ENCODE results near the gene UTP3.
"Not testable (repeated sequence)": the region's sequence is repeated elsewhere in the genome, so short reads cannot be mapped to it uniquely, and the experiment has no call there.

Gene UTP3

DNA sequence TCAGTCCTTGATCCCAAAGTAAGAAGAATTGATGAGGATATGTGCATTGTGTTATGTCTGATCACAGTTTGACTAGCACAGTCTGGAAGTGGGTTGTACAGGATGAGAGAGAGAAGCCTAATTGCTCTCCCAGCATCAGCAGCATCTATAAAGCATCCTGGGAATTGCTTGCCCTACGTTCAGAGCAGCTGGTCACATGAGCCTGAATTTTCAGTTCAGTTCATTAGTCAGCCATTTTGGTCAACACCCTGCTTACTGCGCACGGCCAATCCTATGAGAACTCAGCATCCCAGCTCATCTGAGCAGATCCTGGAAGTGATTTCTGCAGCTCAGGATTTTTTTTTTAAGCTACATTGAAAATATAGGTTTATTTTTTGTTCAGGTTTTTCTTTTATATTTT, 33.4 kb downstream of the UTP3 start, which contains the start of gene RUFY3:
Gene RUFY3, plus strand, starts transcription at position 218 of the 400 bp plus-strand sequence. CDS start 610 bp downstream, outside the sequence.
- DNase-seq, result no peak

DNA sequence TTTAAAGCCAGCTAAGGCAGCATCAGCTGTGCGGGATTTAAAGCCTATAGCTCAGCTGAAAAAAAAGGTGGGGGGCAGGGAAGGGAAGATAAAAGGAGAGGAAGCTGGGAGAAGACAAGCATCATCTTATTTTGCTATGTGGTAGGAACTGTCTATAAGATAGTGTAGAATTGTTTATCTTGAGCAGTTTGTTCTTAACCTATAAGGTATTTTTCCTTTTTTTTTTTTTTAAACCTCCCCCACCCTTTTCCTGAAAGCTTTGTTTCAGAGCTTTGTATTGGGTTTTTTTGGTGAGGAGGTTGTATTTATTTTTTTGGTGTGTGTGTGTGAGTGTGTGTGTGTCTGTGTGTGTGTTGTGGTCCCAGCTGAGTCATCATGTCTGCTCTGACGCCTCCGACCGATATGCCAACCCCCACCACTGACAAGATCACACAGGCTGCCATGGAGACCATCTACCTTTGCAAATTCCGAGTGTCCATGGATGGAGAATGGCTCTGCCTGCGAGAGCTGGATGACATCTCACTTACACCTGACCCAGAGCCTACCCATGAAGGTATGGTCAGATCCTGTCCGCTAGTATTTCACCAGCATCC, 34.0 kb downstream of the UTP3 start:
- DNase-seq, result peak; percentile 36

DNA sequence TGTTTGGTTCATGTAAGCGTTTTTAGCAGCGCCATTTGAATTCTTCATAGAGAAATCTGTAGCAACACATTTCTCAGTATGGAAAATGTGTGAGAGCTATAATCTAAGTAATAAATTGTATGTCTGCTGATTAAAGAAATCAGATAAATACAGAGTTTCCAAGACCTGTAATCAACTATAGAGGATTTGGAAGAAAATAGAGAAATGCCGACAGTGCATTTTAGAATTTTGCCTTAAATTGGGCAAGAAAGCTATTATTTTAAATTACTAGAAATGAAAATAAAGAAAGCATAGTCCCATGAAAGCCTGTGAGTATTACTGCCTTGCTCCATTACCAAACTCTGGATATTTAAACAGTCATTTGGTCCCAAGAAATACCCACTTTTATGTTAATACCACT, 36.1 kb downstream of the UTP3 start:
- no peak for DNase-seq

DNA sequence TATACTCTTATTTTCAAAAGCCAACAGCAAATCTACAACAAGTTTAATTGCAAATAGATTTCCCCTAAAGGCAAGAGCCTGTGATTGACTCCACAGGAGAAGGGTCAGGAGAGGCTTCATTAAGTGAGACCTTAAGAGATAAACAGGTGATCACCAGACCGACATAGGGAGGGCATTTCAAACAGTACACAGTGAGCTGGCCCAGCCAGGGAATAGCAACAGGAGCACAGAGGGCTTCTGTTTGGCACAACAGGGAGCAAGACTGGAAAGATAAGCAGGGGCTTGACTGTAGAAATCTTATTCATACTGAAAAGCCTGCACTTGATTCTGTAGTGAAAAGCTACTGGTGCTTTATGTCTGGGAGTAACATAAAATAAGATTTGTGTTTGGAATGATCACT, 37.3 kb downstream of the UTP3 start:
- no peak for DNase-seq

DNA sequence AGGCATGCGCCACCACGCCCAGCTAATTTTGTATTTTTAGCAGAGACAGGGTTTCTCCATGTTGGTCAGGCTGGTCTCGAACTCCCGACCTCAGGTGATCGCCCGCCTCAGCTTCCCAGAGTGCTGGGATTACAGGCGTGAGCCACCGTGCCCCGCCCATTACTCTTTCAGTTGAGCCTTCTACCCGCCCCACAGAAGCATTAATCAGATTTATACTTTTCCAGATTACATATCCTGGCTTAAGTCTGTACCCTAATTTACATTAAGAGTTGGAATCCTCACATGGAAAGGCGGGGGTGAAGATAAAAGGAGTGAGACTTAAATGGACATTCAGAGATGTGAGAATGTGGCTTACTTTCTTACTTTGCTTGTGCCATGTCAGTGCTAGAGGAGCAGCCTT, 38.2 kb downstream of the UTP3 start:
- DNase-seq, result not testable (repeated sequence)

DNA sequence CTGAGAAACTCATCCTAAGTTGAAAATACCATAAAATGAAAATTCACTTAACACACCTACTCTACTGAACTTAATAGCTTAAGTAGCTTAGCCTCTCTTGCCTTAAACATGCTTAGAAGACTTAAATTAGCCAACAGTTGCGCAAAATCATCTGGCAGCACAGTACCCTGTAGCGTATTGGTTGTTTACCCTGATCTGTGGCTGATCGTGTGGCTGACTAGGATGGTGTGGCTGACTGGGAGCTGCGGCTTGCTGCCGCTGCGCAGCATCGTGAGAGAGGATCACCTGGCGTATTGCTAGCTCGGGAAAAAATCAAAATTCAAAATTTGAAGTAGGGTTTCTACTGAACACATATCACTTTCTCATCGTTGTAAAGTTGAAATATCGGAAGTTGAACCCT, 39.8 kb downstream of the UTP3 start:
- DNase-seq, result no peak

DNA sequence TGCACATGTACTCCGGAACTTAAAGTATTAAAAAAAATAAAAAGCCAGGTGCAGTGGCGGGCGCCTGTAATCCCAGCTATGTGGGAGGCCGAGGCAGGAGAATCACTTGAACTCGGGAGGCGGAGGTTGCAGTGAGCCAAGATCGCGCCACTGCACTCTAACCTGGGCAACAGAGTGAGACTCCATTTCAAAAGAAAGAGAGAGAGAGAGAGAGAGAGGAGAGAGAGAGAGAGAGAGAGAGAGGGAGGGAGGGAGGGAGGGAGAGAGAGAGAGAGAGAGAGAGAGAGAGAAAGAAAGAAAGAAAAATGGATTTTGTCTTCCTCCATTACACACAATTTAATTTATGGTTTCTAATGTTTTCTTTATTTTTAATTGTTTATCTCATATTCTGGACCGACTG, 44.5 kb downstream of the UTP3 start:
- not testable (repeated sequence) for DNase-seq

DNA sequence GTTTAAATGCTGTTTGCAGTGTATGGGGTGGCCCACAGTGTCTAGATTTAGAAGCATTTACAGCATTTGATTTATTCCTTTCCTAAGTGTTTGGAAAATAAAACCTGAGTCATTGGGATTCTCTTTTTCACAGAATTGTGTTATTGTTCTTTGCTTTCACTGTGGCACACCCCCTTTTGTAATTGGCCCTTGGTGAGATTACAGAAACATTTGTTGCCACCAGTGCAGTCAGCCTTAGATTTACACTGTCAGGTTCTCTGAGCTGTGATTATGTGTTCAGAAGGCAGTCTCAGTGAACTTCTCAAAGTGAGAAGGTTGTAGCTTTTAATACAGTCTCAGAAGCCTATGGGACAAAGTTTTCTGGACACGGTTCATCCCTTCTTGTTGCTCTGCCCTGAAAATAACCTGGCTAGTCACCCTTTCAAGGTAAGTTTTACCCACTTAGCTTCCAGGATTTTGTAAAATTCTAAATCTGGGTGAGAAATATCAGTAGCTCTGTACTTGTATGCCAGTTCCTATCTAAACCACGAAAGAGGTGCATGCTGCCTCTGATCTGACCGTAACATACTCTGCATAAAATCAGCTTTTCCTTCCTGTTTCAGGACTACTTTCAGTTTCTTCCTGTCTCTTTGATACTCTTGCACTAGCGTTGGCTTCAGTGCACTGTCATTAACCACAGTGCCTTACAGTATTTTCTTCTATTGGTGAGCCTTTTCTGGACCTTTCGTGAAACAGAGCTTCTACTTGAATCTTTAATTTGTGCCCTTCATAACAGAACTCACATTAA, 46.0 kb downstream of the UTP3 start:
- peak; percentile 86 for DNase-seq

DNA sequence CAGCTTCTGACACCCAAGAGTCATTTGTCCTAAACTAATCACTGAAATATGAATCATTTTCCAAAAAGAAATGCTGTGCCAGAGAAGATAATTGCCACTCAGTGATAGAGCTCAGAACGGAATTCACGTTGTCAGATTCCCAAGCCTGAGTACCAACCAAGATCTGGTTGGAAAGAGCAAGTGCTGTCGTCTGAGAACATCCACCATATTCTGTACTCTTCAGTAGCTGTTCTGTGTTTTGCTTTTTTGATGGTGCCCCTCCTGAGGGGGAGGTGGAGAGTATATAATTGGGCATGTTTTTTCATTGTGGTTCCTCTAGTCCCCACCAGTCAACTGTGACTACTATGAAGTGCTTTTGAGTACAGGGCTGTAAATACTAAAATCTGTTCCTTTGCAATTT, 46.6 kb downstream of the UTP3 start:
- peak; percentile 16 for DNase-seq

DNA sequence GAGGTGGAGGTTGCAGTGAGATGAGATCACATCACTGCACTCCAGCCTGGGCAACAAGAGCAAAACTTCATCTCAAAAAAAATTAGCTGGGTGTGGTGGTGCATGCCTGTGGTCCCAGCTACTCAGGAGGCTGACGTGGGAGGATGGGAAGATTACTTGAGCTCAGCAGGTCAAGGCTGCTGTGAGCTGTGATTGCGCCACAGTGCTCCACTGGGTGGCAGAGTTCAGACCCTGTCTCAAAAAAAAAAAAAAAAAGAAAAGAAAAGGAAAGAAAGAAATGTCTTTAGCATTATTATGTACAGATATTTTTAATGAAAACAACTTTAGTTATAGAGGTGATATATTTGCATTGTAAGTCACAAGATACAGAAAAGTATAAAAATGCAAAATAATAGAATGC, 47.6 kb downstream of the UTP3 start:
- DNase-seq, result peak; percentile 65

DNA sequence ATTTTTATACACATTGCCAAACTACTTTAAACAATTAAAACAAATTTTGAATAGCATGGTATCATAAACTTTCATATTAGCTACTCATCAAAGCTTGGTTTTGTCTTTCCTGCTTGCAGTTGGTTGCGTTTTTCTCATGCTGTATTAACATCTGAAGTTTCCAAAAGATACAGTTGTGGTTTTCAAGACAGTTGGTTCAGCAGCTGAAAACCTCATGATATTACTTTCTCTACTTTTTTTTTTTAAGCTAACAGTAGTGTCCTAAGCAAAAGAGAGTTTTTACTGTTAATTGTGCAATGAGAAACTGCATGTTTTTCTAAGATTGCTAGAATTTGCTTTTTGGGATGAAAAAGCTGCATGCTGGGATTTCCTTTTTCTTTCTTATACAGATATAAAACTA, 48.7 kb downstream of the UTP3 start:
- DNase-seq, result peak; percentile 59

DNA sequence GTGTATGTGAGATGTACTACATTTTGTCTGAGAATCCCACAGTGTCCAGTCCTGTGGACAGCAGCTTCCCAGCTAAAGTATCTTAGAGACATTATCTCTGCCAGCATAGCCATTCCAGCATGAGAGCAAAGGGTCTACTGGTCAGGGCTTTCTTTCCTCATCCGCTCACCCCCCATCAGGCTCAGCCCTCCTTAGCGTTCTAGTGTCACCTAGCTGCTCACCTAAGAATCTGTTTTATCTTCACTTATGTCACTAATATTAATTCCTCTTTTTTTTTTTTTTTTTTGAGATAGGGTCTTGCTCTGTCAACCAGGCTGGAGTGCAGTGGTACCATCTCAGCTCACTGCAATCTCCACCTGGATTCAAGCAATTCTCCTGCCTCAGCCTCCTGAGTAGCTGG, 49.1 kb downstream of the UTP3 start:
- DNase-seq, result no peak

DNA sequence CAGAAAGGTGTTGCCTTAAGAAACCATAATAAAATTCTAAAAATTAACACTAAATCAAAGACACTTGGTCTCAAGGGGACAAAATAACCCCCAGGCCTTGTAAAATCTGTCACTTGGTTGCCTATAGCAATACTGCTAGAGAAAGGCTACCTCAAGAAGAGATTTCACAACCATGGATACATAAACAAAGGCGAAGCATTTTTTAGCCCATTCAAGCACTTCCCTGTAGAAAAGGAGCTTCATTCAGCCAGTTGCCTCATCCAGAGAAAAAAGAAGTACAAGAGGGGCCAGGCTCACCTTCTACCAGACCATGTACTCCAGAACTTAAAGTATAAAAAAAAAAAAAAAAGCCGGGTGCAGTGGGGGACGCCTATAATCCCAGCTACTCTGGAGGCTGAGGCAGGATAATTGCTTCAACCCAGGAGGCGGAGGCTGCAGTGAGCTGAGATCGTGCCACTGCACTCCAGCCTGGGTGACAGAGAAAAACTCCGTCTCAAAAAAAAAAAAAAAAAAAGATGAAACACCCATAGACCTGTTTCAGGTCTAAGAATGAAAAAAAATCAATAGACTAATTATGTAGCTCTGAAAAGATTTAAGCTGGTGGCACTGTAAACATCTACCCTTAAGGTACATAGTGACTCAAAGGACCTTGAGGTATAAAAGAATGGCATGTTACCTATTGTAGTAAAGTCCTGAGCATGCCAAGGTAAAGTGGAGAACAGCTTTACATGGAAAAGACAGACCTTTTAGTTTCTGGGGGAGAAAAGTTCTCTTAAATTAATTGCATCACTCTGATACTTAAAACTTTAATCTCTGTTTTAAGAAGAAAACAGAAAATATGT, 51.4 kb downstream of the UTP3 start:
- DNase-seq, result no peak

All from activated CD4-positive, alpha-beta T cell treated with anti-CD3 and anti-CD28 coated beads, Interleukin-10, Interleukin-2, amounts not matched to agents 100 ng/mL and 50 ng/mL, durations not matched to agents 16 hours and 8 hours (primary cell).